Cardiac septum (tissue), 1 donor: ENCODE data around the gene SSR2. TPM values are rescaled to one million over a fixed set of nuclear protein-coding genes. Genes with fewer than 3 reads are reported as not detected.

ENCODE experiments used
- DNase-seq: peaks from one replicate; pipeline ENCODE4 v3.0.0-alpha.2; 2020; ENCODE audit warnings: low spot score
- intact Hi-C: fragments of 100-400 bp; cut with DNase I; formaldehyde crosslinking; loops from one replicate; pipeline ENCODE4 v1.14.0; 2022
- long read RNA-seq: library from polyadenylated mRNA; unstranded; transcript quantifications from one replicate; pipeline ENCODE4 v2.0.0, GENCODE V29; 2021
- total RNA-seq: library from RNA; stranded (reverse); fragmentation: NEBNext Ultra II Directional; extraction: Animal tissue kit (Norgen Biotek cat#: 25700); gene quantifications from one replicate; pipeline ENCODE4 v1.2.1, GENCODE V29; 2021
- donor health status: DM: no; HTN: no; CAD: no.

The SSR2 gene
- total RNA-seq, result 81.2 TPM
- long read RNA-seq, transcript SSR2-201 (6 exons, 1,116 nt), result major isoform, 58 of 71 reads
- long read RNA-seq, partial matches to known transcripts, result 9 of 71 reads
- long read RNA-seq, other reads (novel, unspliced or antisense), result 1 of 71 reads

DNA sequence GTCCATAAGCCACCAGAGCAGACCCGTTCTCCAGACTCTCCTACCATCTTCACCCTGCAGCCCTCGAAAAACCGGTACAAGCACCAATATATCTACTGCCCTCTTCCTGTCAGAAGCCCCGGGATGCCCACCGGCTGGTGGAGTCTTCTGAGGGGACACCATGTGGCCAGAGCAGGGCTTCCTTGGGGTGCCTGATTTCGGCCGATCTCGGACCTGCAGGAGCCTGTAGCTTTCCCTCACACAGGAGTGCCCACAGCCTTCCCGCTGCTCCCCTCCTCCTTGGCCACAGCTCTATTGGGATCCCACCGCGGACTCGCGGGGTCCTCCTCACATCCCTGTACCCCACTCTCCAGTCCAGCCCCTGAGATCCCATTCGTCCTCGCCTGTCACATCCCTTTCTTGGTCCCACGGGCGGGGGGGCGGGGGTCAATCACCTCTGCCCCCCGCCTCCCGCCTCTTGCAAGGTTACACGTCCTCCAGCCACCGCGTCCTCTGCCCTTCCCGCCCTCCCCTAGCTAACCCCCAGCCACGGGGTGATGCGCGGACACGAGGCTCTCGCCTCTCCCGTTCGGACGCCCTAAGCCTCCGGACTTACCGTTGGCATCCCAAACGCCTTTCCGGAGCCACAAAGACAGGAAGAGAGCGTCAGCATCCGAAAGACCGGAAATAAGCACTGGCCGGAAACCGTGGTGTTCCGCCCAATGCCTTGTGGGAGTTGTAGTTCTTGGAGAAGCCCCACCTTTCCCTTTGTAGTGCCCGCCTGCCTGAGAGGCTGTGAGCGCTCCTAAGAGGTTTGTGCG lies at the start of gene SSR2:
TSS of gene SSR2 (minus strand) at position 659 of the 800 bp plus-strand sequence. CDS start 784 bp downstream, outside the sequence.
- intact Hi-C loops, result loop anchor here (2.0 kb wide), 1 partner anchor 34 kb away; the partner anchor contains the start of gene LAMTOR2
- DNase-seq, result peak; percentile 96

DNA sequence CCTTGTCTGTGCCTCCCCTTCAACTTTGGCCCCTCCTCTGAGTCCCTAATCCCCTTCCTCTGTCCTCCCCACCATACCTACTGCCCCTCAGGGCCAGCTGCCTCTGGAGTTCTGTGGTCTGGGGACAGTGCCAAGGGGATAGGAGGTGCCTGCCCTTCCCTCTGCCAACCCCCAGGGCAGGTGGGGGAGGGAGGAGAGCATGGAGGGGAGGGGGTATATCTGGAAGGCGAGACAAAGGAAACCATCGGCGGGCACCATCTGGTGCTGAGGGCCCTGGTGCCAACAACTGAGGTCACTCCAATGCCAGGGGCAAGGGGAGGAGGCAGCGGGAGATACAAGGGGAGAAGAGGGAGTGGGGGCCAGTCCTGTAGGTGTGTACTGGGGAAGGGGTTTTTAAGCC lies 49.8 kb upstream of the SSR2 start:
- no peak for DNase-seq
- intact Hi-C loops, result no loop called here

DNA sequence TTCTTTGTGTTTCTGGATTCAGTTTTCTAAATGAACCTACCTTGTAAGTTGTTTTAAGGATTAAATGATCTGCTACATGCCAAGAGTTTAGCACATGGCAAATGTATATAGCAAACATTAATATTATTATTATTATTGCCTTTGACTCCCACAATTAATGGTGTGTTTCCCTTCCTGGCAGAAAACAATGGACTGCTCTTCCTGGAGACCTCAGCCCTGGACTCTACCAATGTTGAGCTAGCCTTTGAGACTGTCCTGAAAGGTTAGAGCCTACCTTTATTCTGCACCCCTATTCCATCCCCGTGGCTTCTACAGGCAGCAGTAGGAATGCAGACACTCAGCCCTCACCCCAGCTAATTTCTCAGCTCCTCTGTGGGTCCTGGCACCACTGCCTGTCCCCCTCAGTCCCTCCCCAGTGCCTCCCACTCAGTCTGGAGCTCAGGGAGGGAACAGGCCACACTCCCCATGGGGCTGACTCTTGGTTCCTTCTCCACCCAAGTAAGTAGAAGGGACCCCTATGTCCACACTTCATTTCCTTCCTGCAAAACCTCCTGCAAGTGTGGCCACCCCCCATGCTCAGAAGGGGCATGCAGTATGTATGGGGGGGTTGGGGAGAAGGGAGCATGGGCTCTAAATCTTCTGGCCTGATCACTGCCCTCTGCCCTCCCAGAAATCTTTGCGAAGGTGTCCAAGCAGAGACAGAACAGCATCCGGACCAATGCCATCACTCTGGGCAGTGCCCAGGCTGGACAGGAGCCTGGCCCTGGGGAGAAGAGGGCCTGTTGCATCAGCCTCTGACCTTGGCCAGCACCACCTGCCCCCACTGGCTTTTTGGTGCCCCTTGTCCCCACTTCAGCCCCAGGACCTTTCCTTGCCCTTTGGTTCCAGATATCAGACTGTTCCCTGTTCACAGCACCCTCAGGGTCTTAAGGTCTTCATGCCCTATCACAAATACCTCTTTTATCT lies 49.0 kb upstream of the SSR2 start:
- DNase-seq, result no peak
- intact Hi-C loops, result loop anchor here (10.0 kb wide), 1 partner anchor 65 kb away; no protein-coding TSS in a partner anchor

DNA sequence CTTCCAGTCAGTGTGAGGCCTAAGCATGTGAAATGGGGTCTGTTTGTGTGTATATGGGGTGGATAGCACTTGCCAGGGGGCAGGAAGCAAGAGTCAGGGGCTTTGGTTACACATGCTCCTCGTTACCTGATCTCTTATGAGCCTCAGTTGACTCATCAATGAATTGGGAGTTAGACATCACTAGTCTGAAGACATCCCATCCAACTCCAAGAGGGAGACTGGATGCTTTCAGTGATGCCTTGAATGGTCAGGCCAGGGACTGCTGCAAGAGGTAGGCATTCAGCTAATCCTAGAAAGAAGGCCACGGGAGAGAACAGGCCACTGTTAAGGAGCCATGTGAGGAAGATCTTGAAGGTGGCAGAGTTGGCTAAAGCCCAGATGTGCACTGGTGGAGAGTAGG lies 46.5 kb upstream of the SSR2 start:
- no peak for DNase-seq
- intact Hi-C loops, result loop anchor here (10.0 kb wide), 1 partner anchor 62 kb away; no protein-coding TSS in a partner anchor

DNA sequence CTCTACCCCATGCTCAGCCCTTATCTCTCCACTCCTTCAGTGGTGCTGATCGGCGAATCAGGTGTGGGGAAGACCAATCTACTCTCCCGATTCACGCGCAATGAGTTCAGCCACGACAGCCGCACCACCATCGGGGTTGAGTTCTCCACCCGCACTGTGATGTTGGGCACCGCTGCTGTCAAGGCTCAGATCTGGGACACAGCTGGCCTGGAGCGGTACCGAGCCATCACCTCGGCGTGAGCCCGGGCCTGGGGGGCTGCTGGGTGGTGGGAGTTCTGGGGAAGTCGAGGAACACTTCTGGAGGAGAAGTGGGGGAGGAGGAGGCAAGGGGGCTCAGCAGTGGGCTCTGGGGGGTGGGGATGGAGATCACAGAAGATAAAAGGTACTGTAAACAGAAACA lies 45.1 kb upstream of the SSR2 start:
- DNase-seq, result no peak
- intact Hi-C loops, result loop anchor here (10.0 kb wide), 1 partner anchor 61 kb away; no protein-coding TSS in a partner anchor

DNA sequence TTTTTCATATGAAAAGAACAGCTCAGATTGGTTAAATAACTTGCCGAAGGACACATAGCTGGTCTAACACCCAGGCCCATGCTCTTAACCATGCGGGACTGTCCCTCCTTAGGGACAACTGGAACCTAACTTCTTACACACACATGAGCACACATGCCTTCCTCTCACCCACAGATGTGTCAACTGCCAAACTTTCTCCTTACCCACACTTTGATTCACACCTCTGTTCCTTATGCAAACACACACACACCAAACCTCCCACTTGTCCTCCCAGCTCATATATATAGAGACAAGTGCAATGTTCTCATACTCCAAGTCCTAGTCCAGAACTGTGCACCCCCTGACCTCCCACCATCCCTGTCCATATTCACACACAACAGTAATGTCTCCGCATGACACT lies 44.5 kb upstream of the SSR2 start:
- intact Hi-C loops, result loop anchor here (10.0 kb wide), 1 partner anchor 60 kb away; no protein-coding TSS in a partner anchor
- no peak for DNase-seq

DNA sequence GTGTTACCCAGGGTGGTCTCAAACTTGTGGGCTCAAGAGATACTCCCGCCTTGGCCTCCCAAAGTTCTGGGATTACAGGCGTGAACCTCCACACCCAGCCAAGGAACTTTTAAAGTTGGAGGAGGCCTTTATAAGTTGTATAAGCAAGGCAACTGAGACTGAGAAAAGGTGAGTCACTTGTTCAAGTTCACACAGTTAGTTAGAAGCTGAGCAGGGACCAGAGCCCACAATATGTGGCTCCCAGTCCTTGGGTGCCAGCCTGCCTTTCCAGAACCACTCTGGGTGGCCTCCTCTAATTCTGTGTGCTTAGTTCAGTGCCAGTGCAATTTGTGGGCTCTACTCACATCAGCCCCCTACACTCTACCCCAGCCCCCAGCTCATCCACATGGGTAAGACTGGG lies 43.9 kb upstream of the SSR2 start:
- intact Hi-C loops, result loop anchor here (10.0 kb wide), 1 partner anchor 60 kb away; no protein-coding TSS in a partner anchor
- no peak for DNase-seq

DNA sequence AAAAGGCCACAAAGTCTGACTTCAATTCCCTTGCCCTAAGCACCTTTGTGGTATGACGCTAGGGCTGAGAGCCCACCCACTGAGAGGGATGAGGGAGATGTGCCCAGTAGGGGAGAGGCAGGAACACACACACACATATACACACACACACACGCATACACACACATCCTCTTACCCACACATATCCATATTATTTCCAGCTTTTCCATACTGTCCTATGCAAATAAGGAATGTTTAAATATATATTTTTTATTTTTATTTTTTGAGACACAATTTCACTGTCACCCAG lies 43.2 kb upstream of the SSR2 start:
- no peak for DNase-seq
- intact Hi-C loops, result loop anchor here (10.0 kb wide), 1 partner anchor 59 kb away; no protein-coding TSS in a partner anchor

DNA sequence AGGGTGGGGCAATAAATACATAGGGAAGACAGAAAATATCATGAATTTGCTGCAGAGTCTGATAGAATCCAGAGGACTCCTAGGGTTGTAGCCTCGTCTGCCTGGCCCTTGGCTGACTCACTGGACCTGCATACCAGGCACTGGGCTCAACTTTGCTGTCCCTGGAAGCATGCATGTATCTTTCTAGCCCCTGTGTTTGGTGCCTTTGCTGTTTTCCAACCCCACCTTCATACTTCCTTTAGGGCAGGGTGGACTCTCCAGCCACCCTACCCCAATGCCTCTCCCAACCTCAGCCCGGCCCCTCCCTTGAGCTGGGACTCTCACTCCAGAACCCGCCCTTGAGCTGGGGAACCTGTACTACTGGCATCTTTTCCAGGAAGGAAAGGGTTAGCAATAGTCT lies 41.4 kb upstream of the SSR2 start:
- no peak for DNase-seq
- intact Hi-C loops, result loop anchor here (10.0 kb wide), 1 partner anchor 57 kb away; no protein-coding TSS in a partner anchor

DNA sequence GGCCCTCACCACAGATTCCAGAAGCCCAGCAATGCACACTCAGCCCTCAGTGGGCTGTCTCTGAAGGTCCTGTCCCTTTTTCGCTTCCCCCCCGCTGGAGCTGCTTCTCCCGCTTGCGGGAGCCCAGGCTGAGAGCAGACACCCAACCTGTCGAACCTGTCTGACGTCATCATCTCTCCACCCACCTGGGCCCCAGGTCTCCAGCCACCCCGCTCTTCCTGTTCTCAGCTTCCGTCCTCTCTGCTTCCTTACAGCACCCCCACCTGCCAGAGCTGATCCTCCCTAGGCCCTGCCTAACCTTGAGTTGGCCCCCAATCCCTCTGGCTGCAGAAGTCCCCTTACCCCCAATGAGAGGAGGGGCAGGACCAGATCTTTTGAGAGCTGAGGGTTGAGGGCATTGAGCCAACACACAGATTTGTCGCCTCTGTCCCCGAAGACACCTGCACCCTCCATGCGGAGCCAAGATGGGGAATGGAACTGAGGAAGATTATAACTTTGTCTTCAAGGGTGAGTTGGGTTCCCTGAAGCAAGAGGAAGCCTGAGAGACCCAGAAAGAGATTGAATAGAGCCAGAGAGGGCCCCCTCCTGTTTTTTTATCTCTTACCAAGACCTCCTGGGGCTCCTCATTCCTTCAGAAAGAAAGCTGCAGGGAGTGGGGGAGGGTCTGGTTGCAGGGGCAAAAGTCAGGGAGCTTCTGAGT lies 40.3 kb upstream of the SSR2 start, which contains the start of gene RAB25:
TSS of gene RAB25 (plus strand) at position 224 of the 700 bp plus-strand sequence. CDS start at position 465, 241 bp downstream.
- intact Hi-C loops, result loop anchor here (10.0 kb wide), 1 partner anchor 56 kb away; no protein-coding TSS in a partner anchor
- no peak for DNase-seq

DNA sequence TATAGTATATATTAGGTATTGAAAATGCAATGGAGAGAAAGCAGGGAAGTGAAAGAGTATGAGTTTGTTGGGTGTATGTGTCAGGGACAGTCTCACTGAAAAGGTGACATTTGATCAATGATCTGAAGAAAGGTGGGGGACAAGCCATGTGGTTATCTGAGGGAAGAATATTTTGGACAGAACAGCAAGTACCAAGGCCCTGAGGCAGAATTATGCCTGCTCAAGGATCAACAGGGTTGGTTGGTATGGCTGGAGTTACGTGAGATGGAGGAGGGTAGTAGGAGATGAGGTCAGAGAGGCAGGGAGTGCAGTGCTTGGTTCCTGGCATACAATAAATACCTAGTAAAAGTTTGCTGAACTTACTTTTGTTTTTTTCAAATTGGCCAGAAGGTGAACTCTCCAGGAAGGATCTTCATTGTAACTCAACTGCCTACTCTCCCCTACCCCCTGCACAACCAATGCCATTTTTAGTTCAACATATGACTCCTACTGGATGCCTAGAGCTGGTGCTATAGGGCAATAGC lies 35.6 kb upstream of the SSR2 start:
- intact Hi-C loops, result loop anchor here (10.0 kb wide), 1 partner anchor 122 kb away; the partner anchor contains the start of gene KHDC4
- no peak for DNase-seq

DNA sequence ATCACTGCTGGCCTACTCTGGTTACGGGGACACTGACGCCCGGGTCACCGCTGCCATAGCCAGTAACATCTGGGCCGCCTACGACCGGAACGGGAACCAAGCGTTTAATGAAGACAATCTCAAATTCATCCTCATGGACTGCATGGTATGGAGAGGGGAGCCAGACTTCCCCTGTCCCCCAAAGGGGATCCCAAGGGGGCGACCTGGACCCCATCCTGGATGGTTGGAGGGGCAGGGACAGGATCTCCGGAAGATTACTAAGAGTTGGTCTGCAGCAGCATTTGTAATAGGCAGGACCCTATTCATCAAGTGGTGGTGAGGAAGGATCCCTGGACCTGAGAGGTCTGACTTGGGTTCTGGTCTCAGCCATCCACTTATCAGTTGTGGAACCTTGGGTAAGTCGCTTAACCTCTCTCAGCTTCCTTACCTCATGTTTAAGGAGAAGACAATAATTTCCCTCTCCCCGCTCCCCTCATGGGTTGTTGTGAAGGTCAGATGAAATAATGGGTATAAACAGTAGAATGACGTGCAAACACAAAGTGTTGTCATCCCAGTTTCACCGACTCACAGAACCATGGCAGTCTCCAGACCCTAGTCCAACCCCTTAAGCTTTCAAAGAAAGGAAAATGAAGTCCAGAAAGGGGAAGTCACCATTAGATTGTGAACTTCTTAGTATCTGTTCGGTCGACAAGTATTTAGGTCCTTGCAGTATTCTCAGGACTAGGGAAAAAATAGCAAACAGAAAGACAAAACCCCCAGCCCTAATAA lies 34.7 kb upstream of the SSR2 start:
- intact Hi-C loops, result loop anchor here (2.0 to 10.0 kb wide), 2 partner anchors 35 to 121 kb away; partner anchors contain the start of genes KHDC4 and SSR2
- no peak for DNase-seq

DNA sequence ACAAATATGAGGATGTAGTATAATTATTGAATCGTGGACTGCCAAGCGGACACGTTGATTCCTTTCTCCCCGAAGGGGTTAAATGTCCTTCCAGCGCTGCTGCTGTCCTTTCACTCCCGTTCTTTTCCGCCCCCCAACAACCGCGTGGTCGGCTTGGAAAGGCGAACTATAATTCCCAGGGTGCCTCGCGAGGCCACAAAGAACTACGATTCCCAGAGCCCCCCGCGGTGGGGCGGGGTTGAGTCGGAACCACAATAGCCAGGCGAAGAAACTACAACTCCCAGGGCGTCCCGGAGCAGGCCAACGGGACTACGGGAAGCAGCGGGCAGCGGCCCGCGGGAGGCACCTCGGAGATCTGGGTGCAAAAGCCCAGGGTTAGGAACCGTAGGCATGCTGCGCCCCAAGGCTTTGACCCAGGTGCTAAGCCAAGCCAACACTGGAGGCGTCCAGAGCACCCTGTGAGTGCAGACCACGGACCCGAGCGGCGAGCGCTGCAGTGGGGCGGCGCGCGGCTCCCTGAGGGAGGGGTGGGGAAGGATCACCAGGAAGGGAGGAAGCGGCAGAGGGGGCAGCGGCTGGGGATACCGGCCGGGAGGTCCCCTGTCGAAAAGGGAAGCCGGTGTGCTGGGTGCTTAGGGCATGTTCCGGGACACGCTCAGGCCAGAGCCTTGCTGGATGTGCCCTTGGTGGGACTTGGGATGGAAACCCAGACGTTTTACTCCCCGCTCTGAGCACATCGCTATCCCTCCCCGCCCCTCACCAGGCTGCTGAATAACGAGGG lies 33.9 kb upstream of the SSR2 start, which contains the start of gene LAMTOR2:
TSS of gene LAMTOR2 (plus strand) at position 283 of the 781 bp plus-strand sequence. CDS start at position 391, 108 bp downstream.
- DNase-seq, result peak; percentile 99
- intact Hi-C loops, result loop anchor here (2.0 to 10.0 kb wide), 2 partner anchors 34 to 120 kb away; partner anchors contain the start of genes KHDC4 and SSR2

DNA sequence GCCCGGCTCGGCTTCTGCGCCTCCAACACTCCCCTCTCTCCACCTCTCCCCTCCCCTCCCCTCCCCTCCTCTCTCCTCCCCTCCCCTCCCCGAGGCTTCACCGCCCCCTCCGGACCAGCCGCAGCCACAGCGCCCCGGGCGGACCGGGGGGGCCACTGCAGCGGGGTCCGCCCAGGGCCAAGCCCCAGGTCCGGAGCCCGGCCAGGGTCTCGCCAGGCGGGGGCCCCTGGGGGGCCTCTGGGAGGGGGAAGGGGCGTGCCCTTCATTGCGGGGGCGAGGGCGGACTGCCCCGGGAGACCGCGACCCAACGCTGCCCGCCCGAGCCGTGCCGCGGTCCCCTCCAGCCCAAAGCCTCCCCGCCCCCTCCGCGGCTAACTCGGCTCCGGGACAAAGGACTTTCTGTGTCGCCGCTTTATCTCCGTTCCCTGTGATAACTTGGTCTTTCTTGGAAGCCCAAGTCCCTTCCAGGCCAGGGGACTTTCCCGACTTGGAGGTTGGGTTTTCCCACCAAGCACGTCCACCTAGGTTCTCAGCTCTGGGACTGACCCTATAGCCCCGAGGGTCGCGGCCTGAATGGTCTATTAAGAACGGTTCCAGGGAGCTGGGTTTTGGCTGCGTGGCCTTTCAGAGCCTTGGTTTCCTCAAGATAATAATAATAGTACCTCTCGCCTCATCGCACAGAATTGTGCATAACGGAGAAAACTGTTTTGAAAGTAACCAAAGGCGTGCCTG lies 33.2 kb upstream of the SSR2 start, which contains the start of gene UBQLN4:
TSS of gene UBQLN4 (minus strand) at position 31 of the 732 bp plus-strand sequence. CDS start 97 bp downstream, outside the sequence.
- peak; percentile 91 for DNase-seq
- intact Hi-C loops, result loop anchor here (2.0 to 10.0 kb wide), 2 partner anchors 33 to 119 kb away; partner anchors contain the start of genes KHDC4 and SSR2

DNA sequence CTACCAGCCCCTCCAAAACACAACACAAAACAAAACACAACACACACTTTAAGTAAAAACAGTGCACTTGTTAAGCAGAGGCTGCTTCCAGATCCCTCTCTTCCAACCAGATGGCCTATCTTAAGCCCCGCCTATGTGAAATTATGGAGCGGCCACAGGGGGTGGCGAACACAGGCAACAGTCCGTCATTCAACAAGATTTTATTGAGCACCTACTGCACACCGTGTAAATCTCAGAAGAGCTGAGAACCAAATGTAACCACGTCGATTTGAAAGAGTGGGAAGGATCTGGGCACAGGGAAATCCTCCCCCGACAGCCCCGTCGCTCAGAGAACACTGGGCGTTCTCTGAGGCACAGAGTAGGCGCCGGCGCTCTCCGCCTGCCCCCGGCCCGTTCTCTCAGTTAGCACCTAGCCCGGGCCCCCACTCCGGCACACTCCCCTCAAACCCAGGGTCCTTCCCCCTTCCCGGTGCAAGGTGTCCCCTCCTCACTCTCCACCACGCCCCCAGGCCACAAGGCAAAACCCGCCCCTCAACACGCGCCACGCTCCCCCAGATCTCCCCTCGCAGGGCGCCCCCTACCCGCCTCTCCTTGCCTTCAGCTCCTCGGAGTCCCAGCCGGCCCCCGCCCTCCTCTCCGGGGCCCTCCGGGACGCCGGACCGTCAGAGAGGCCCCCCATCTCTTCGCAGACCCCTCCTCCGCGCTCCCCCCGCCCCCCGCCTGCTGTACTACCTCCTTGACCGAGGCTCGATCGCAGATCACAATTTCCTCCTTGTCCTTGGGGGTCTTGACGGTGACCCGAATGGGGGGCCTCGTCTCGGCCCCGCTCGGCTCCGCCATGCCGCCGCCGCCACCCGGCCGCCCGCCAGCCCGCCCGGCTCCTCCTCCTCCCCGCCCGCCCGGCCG lies 32.4 kb upstream of the SSR2 start:
- intact Hi-C loops, result loop anchor here (10.0 kb wide), 1 partner anchor 118 kb away; the partner anchor contains the start of gene KHDC4
- DNase-seq, result no peak
